Central memory CD8-positive, alpha-beta T cell (primary cell): ENCODE data around the gene STRIT1.

Experiments used
- ATAC-seq: fragments of 150-1000 bp; cut with Tn5 transposase; replicated peaks from 2 replicates; pipeline ENCODE4 v1.10.0; 2022; ENCODE audit warnings: mild to moderate bottlenecking, moderate FRiP score, moderate number of reproducible peaks; ENCODE audit not compliant: poor library complexity, severe bottlenecking; ENCODE audit errors: extremely low read depth
- DNase-seq, 2 donors: peaks; one replicate each; pipeline ENCODE4 v3.0.0; 2021; ENCODE audit warnings: low spot score in 2 of 2
- H3K27ac Mint-ChIP-seq: one replicate; pipeline ENCODE4 v1.8.0; 2022; ENCODE audit warnings: low read depth, mild to moderate bottlenecking, moderate library complexity, mixed read lengths
- H3K27me3 Mint-ChIP-seq: one replicate; pipeline ENCODE4 v1.8.0; 2022; ENCODE audit warnings: mixed read lengths
- H3K36me3 Mint-ChIP-seq: one replicate; pipeline ENCODE4 v1.8.0; 2022; ENCODE audit warnings: mild to moderate bottlenecking, moderate library complexity, mixed read lengths; ENCODE audit not compliant: insufficient read depth
- H3K4me1 Mint-ChIP-seq: one replicate; pipeline ENCODE4 v1.8.0; 2022; ENCODE audit warnings: mixed read lengths
- H3K4me3 Mint-ChIP-seq: one replicate; pipeline ENCODE4 v1.8.0; 2022; ENCODE audit warnings: mild to moderate bottlenecking, moderate library complexity, mixed read lengths
- H3K9me3 Mint-ChIP-seq: one replicate; pipeline ENCODE4 v1.8.0; 2022; ENCODE audit warnings: mixed read lengths

STRIT1 gene

GRCh38 chr3:155244699-155245098 lies 48.8 kb downstream of the STRIT1 start:
- DNase-seq (no peak), ATAC-seq (no peak)
- no peak overlapping the region for H3K27ac Mint-ChIP-seq
- no peaks in the 10 kb centered on the region for H3K4me1 Mint-ChIP-seq
- no peaks in the 10 kb centered on the region for H3K27me3 Mint-ChIP-seq
- H3K9me3 Mint-ChIP-seq = peaks cover 6% of the 10 kb centered on the region
- no peak overlapping the region for H3K4me3 Mint-ChIP-seq
- no peaks in the 10 kb centered on the region for H3K36me3 Mint-ChIP-seq

GRCh38 chr3:155244216-155244615 lies 49.3 kb downstream of the STRIT1 start:
- Mint-ChIP-seq H3K9me3 (peaks cover under 1% of the 10 kb centered on the region), H3K4me3 (no peak overlapping the region), H3K27ac (no peak overlapping the region), H3K4me1 (no peaks in the 10 kb centered on the region), H3K36me3 (no peaks in the 10 kb centered on the region), H3K27me3 (no peaks in the 10 kb centered on the region)
- DNase-seq (no peak), ATAC-seq (no peak)

- DNase-seq (no peak), ATAC-seq (no peak)
- no peak overlapping the region for H3K27ac Mint-ChIP-seq
- no peaks in the 10 kb centered on the region for H3K9me3 Mint-ChIP-seq
- H3K36me3 Mint-ChIP-seq = no peaks in the 10 kb centered on the region
- no peaks in the 10 kb centered on the region for H3K4me1 Mint-ChIP-seq
- H3K4me3 Mint-ChIP-seq = no peak overlapping the region
- H3K27me3 Mint-ChIP-seq = no peaks in the 10 kb centered on the region
These were observed 50.0 kb downstream of the STRIT1 start for GRCh38 chr3:155243512-155243921.

- H3K4me3 Mint-ChIP-seq = no peak overlapping the region
- H3K27me3 Mint-ChIP-seq = no peaks in the 10 kb centered on the region
- DNase-seq (no peak), ATAC-seq (no peak)
- no peaks in the 10 kb centered on the region for H3K9me3 Mint-ChIP-seq
- H3K4me1 Mint-ChIP-seq = no peaks in the 10 kb centered on the region
- no peaks in the 10 kb centered on the region for H3K36me3 Mint-ChIP-seq
- H3K27ac Mint-ChIP-seq = no peak overlapping the region
These were observed 51.1 kb downstream of the STRIT1 start for GRCh38 chr3:155242342-155242741.

- Mint-ChIP-seq H3K36me3 (no peaks in the 10 kb centered on the region), H3K4me3 (no peak overlapping the region), H3K9me3 (no peaks in the 10 kb centered on the region), H3K27ac (no peak overlapping the region), H3K4me1 (no peaks in the 10 kb centered on the region), H3K27me3 (no peaks in the 10 kb centered on the region)
- DNase-seq (no peak), ATAC-seq (no peak)
These were observed 51.9 kb downstream of the STRIT1 start for GRCh38 chr3:155241579-155241978.
